ENCODE data around the gene OTOL1. TPM values are rescaled to one million over a fixed set of nuclear protein-coding genes. Genes with fewer than 3 reads are reported as not detected.

The OTOL1 gene
- total and polyA plus RNA-seq, 7 donors, result not detected

- H3K27me3 ChIP-seq (ENCODE audit: insufficient read depth in 3 of 3, low read length in 2 of 3), result no peaks in the 10 kb centered on the region
- H3K9me3 ChIP-seq, result no peaks in the 10 kb centered on the region
- intact Hi-C loops (cut with DNase I), result no loop called here
- DNase-seq, result no peak
- no peaks in the 10 kb centered on the region for H3K4me1 ChIP-seq
- no peak for ATAC-seq
- H3K4me3 ChIP-seq, result no peak overlapping the region
- H3K27ac ChIP-seq, result no peak overlapping the region
- H3K36me3 ChIP-seq (ENCODE audit: insufficient read depth in 1 of 2, low read depth in 1 of 2), result no peaks in the 10 kb centered on the region
- TF ChIP-seq, protein P1, sequence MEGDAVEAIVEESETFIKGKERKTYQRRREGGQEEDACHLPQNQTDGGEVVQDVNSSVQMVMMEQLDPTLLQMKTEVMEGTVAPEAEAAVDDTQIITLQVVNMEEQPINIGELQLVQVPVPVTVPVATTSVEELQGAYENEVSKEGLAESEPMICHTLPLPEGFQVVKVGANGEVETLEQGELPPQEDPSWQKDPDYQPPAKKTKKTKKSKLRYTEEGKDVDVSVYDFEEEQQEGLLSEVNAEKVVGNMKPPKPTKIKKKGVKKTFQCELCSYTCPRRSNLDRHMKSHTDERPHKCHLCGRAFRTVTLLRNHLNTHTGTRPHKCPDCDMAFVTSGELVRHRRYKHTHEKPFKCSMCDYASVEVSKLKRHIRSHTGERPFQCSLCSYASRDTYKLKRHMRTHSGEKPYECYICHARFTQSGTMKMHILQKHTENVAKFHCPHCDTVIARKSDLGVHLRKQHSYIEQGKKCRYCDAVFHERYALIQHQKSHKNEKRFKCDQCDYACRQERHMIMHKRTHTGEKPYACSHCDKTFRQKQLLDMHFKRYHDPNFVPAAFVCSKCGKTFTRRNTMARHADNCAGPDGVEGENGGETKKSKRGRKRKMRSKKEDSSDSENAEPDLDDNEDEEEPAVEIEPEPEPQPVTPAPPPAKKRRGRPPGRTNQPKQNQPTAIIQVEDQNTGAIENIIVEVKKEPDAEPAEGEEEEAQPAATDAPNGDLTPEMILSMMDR (IDR thresholded peaks at IDR 0.05), result no peak
- 89 to 92% (median 91%) methylated on average over 1 of the region's 1 CpG for WGBS, 3 donors
Measured at GRCh38 chr3:161523916-161524315, 27.3 kb downstream of the OTOL1 start.

GRCh38 chr3:161531930-161532329 lies 35.3 kb downstream of the OTOL1 start:
- no peaks in the 10 kb centered on the region for H3K9me3 ChIP-seq
- intact Hi-C loops (cut with DNase I), result no loop called here
- no peak overlapping the region for H3K4me3 ChIP-seq
- H3K36me3 ChIP-seq (ENCODE audit: insufficient read depth in 1 of 2, low read depth in 1 of 2), result no peaks in the 10 kb centered on the region
- whole genome bisulfite sequencing, 3 donors, result 50 to 70% (median 66%) methylated on average over 1 of the region's 1 CpG
- no peak overlapping the region for H3K27ac ChIP-seq
- DNase-seq (no peak), ATAC-seq (no peak)
- TF ChIP-seq, protein P1 (IDR thresholded peaks at IDR 0.05), result no peak
- H3K4me1 ChIP-seq, result no peaks in the 10 kb centered on the region
- no peaks in the 10 kb centered on the region for H3K27me3 ChIP-seq (ENCODE audit: insufficient read depth in 3 of 3, low read length in 2 of 3)

- Histone ChIP-seq H3K27ac (no peak overlapping the region), H3K4me3 (no peak overlapping the region), H3K27me3 (ENCODE audit: insufficient read depth in 3 of 3, low read length in 2 of 3) (no peaks in the 10 kb centered on the region), H3K36me3 (ENCODE audit: insufficient read depth in 1 of 2, low read depth in 1 of 2) (no peaks in the 10 kb centered on the region), H3K9me3 (no peaks in the 10 kb centered on the region), H3K4me1 (no peaks in the 10 kb centered on the region)
- ATAC-seq, result no peak
- intact Hi-C loops (cut with DNase I), result no loop called here
- no peak for DNase-seq
- TF ChIP-seq, protein P1 (IDR thresholded peaks at IDR 0.05), result no peak
- 85 to 96% (median 93%) methylated on average over 1 of the region's 1 CpG for WGBS, 3 donors
Measured at GRCh38 chr3:161540594-161540993, 44.0 kb downstream of the OTOL1 start.

- DNase-seq (no peak), ATAC-seq (no peak)
- intact Hi-C loops (cut with DNase I), result no loop called here
- no peak overlapping the region for H3K4me3 ChIP-seq
- no peaks in the 10 kb centered on the region for H3K9me3 ChIP-seq
- no peaks in the 10 kb centered on the region for H3K36me3 ChIP-seq (ENCODE audit: insufficient read depth in 1 of 2, low read depth in 1 of 2)
- TF ChIP-seq, protein P1 (IDR thresholded peaks at IDR 0.05), result no peak
- 96 to 100% (median 97%) methylated on average over 1 of the region's 1 CpG for WGBS, 3 donors
- no peak overlapping the region for H3K27ac ChIP-seq
- H3K27me3 ChIP-seq (ENCODE audit: insufficient read depth in 3 of 3, low read length in 2 of 3), result no peaks in the 10 kb centered on the region
- H3K4me1 ChIP-seq, result no peaks in the 10 kb centered on the region
Measured at GRCh38 chr3:161545824-161546223, 49.2 kb downstream of the OTOL1 start.

- DNase-seq, result no peak
- intact Hi-C loops (cut with DNase I), result no loop called here
- no peak overlapping the region for H3K4me3 ChIP-seq
- no peak overlapping the region for H3K27ac ChIP-seq
- no peak for ATAC-seq
- WGBS, 3 donors, result 46 to 51% (median 48%) methylated on average over 4 of the region's 4 CpGs
- no peaks in the 10 kb centered on the region for H3K4me1 ChIP-seq
- no peaks in the 10 kb centered on the region for H3K36me3 ChIP-seq (ENCODE audit: insufficient read depth in 1 of 2, low read depth in 1 of 2)
- TF ChIP-seq, protein P1 (IDR thresholded peaks at IDR 0.05), result no peak
- no peaks in the 10 kb centered on the region for H3K9me3 ChIP-seq
- H3K27me3 ChIP-seq (ENCODE audit: insufficient read depth in 3 of 3, low read length in 2 of 3), result no peaks in the 10 kb centered on the region
Measured at GRCh38 chr3:161548301-161548700, 51.7 kb downstream of the OTOL1 start.
